ENCODE data around the gene KLK15. TPM values are rescaled to one million over a fixed set of nuclear protein-coding genes. Genes with fewer than 3 reads are reported as not detected.
"Not testable (repeated sequence)": the region's sequence is repeated elsewhere in the genome, so short reads cannot be mapped to it uniquely, and the experiment has no call there.

Gene KLK15
- total RNA-seq, 2 donors from 2014 or later: not detected

GRCh38 chr19:50826492-50827240, 6.7 kb downstream of the KLK15 start:
- intact Hi-C loops (cut with DNase I): no loop called here
- DNase-seq (no peak), ATAC-seq (no peak)

GRCh38 chr19:50823389-50824042, 9.9 kb downstream of the KLK15 start, which contains the start of gene KLK1:
TSS of gene KLK1 (minus strand) at chr19:50823787. CDS start at chr19:50823748, 39 bp downstream.
- intact Hi-C loops (cut with DNase I): no loop called here
- ATAC-seq (peak in 1 of 2 donors; percentile 45), DNase-seq (no peak)

- intact Hi-C loops (cut with DNase I): no loop called here
- ATAC-seq: no peak
- no peak for DNase-seq
Observed at GRCh38 chr19:50822661-50823208, 10.6 kb downstream of the KLK15 start.

- intact Hi-C loops (cut with DNase I): no loop called here
- ATAC-seq: no peak
Observed at GRCh38 chr19:50821622-50822021, 11.8 kb downstream of the KLK15 start.

GRCh38 chr19:50821248-50821612, 12.1 kb downstream of the KLK15 start:
- ATAC-seq: no peak
- intact Hi-C loops (cut with DNase I): no loop called here
- DNase-seq: no peak

More at GRCh38 chr19:50821622-50822021, 11.8 kb downstream of the KLK15 start:
- DNase-seq: no peak

- intact Hi-C loops (cut with DNase I): no loop called here
- peak in 1 of 2 donors; percentile 64 for ATAC-seq
- peak; percentile 42 for DNase-seq
Observed at GRCh38 chr19:50820549-50821247, 12.7 kb downstream of the KLK15 start.

- no peak for DNase-seq
- ATAC-seq: no peak
- intact Hi-C loops (cut with DNase I): no loop called here
Observed at GRCh38 chr19:50820086-50820485, 13.3 kb downstream of the KLK15 start.

GRCh38 chr19:50819636-50820035, 13.7 kb downstream of the KLK15 start:
- no peak for DNase-seq
- intact Hi-C loops (cut with DNase I): no loop called here
- no peak for ATAC-seq

GRCh38 chr19:50818859-50819472, 14.4 kb downstream of the KLK15 start:
- ATAC-seq: no peak
- intact Hi-C loops (cut with DNase I): no loop called here

GRCh38 chr19:50817941-50818858, 15.2 kb downstream of the KLK15 start:
- DNase-seq: peak; percentile 66
- intact Hi-C loops (cut with DNase I): no loop called here
- peak in 1 of 2 donors; percentile 65 for ATAC-seq

More at GRCh38 chr19:50818859-50819472, 14.4 kb downstream of the KLK15 start:
- no peak for DNase-seq

- ATAC-seq (no peak), DNase-seq (no peak)
- intact Hi-C loops (cut with DNase I): no loop called here
Observed at GRCh38 chr19:50815439-50815838, 17.9 kb downstream of the KLK15 start.

- no peak for DNase-seq
- no peak for ATAC-seq
- intact Hi-C loops (cut with DNase I): no loop called here
Observed at GRCh38 chr19:50814883-50815282, 18.5 kb downstream of the KLK15 start.

GRCh38 chr19:50812474-50812873, 20.9 kb downstream of the KLK15 start:
- no peak for DNase-seq
- no peak for ATAC-seq
- intact Hi-C loops (cut with DNase I): no loop called here

- ATAC-seq; intact Hi-C loops (cut with DNase I); DNase-seq: not testable (repeated sequence)
Observed at GRCh38 chr19:50811622-50812238, 21.6 kb downstream of the KLK15 start.

GRCh38 chr19:50808856-50809255, 24.5 kb downstream of the KLK15 start:
- no peak for ATAC-seq
- DNase-seq: no peak
- intact Hi-C loops (cut with DNase I): no loop called here

- DNase-seq (peak; percentile 99), ATAC-seq (peak; percentile 99 to 100)
- intact Hi-C loops (cut with DNase I): no loop called here
Observed at GRCh38 chr19:50804420-50805272, 28.7 kb downstream of the KLK15 start.
